ENCODE data around the gene CDK5.

Gene CDK5

DNA sequence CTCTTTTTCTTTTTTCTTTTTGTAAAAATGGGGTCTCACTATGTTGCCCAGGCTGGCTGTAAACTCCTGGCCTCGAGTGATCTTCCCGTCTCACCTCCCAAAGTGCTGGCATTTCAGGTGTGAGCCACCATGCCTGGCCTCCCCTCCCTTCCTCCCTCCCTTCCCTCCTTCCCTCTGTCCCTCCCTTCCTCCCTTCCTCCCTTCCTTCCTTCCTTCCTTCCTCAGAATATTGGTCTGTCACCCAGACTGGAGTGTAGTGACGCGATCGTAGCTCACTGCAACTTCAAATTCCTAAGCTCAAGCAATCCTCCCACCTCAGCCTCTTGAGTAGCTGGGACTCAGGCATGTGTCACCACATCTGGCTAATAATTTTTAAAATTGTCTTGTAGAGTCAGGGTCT lies 37.0 kb upstream of the CDK5 start:
- peaks cover 2% of the 10 kb centered on the region; the same call in 1 of the 2 replicates for H3K27me3 ChIP-seq (ENCODE audit: control insufficient read depth, insufficient read depth, low read length)
- H3K36me3 ChIP-seq (ENCODE audit: control insufficient read depth, insufficient read depth, low read length): 0 out of 2 replicates have a peak, but pooled peaks cover 5% of the 10 kb centered on the region
- no peak overlapping the region for H3K27ac ChIP-seq (ENCODE audit: low read depth, low read length)
- H3K9me3 ChIP-seq (ENCODE audit: control insufficient read depth, insufficient read depth, low read length): no peaks in the 10 kb centered on the region
- H3K9ac ChIP-seq (ENCODE audit: low read depth, low read length): no peak overlapping the region
- H3K4me1 ChIP-seq (ENCODE audit: control insufficient read depth, insufficient read depth, low read length): peaks cover 5% of the 10 kb centered on the region; the same call in 1 of the 2 replicates
- no peak overlapping the region for H3K4me3 ChIP-seq (ENCODE audit: low read depth, low read length)

DNA sequence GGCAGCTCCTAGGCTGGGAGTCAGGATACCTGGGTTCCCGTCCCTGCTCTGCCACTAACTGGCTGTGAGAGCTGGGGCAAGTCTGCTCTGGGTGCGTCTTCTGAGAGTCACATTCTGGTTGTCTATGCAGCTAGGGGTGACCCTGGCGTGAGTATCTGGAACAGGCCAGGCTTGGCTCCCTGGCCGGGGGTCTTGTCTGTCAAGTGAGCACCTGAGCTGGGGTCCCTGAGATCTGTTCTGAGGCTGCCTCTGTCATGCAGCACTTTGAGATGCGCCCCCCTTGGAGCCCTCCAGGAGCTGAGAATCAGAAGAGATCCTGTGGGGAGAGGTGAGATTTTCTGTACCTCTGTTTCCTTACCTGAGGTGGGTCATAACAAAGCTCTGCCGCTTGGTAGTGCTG lies 36.1 kb upstream of the CDK5 start:
- H3K27me3 ChIP-seq (ENCODE audit: control insufficient read depth, insufficient read depth, low read length): peaks cover 4% of the 10 kb centered on the region
- peaks cover 12% of the 10 kb centered on the region; the same call in 1 of the 2 replicates for H3K4me1 ChIP-seq (ENCODE audit: control insufficient read depth, insufficient read depth, low read length)
- no peaks in the 10 kb centered on the region for H3K9me3 ChIP-seq (ENCODE audit: control insufficient read depth, insufficient read depth, low read length)
- H3K4me3 ChIP-seq (ENCODE audit: low read depth, low read length): no peak overlapping the region
- H3K9ac ChIP-seq (ENCODE audit: low read depth, low read length): no peak overlapping the region
- 0 out of 2 replicates have a peak, but pooled peaks cover 5% of the 10 kb centered on the region for H3K36me3 ChIP-seq (ENCODE audit: control insufficient read depth, insufficient read depth, low read length)
- no peak overlapping the region for H3K27ac ChIP-seq (ENCODE audit: low read depth, low read length)

DNA sequence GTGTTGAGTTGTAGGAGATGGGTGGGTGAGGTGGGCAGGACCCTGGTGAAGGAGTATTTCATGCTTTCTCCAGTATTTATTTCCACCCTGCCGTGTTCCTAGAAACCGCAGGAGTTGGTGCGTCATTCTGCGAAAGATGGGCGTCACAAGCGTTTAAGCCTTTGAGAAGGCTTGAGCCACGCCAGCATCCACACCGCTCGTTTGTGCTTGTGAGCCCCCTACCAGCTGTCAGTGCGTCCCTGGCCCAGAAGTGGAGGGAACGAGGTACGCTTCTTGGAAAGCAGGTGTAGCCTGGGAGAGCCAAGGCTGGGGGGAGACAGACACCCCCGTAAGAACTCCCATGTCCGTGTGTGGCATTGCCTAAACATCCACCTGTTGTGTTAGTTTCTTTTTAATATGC lies 34.3 kb upstream of the CDK5 start:
- H3K4me3 ChIP-seq (ENCODE audit: low read depth, low read length): no peak overlapping the region
- H3K27me3 ChIP-seq (ENCODE audit: control insufficient read depth, insufficient read depth, low read length): peaks cover 21% of the 10 kb centered on the region
- no peak overlapping the region for H3K9ac ChIP-seq (ENCODE audit: low read depth, low read length)
- peaks cover 23% of the 10 kb centered on the region for H3K4me1 ChIP-seq (ENCODE audit: control insufficient read depth, insufficient read depth, low read length)
- 0 out of 2 replicates have a peak, but pooled peaks cover 5% of the 10 kb centered on the region for H3K36me3 ChIP-seq (ENCODE audit: control insufficient read depth, insufficient read depth, low read length)
- H3K27ac ChIP-seq (ENCODE audit: low read depth, low read length): no peak overlapping the region
- no peaks in the 10 kb centered on the region for H3K9me3 ChIP-seq (ENCODE audit: control insufficient read depth, insufficient read depth, low read length)

DNA sequence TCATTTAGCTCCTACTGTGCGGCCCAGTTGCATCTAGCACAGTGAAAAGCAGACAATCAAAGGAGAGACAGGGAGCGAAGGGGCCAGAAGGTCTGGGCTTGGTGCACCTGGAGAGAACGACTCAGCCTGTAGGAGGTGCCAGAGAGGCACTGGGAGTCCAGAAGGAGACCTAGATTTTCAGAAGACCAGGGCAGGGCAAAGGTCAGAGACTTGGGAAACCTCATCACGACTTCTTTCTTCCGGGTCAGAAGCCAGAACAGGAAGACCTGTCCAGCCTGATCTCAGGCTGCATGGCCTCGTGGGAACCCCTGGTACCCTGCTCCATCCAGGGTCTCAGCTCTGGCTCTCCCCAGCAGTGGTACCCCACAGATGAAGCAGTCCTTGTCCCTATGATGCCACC lies 33.7 kb upstream of the CDK5 start:
- 0 out of 2 replicates have a peak, but pooled peaks cover 5% of the 10 kb centered on the region for H3K36me3 ChIP-seq (ENCODE audit: control insufficient read depth, insufficient read depth, low read length)
- H3K4me1 ChIP-seq (ENCODE audit: control insufficient read depth, insufficient read depth, low read length): peaks cover 23% of the 10 kb centered on the region
- H3K9ac ChIP-seq (ENCODE audit: low read depth, low read length): no peak overlapping the region
- peaks cover 23% of the 10 kb centered on the region for H3K27me3 ChIP-seq (ENCODE audit: control insufficient read depth, insufficient read depth, low read length)
- no peak overlapping the region for H3K27ac ChIP-seq (ENCODE audit: low read depth, low read length)
- no peaks in the 10 kb centered on the region for H3K9me3 ChIP-seq (ENCODE audit: control insufficient read depth, insufficient read depth, low read length)
- no peak overlapping the region for H3K4me3 ChIP-seq (ENCODE audit: low read depth, low read length)

DNA sequence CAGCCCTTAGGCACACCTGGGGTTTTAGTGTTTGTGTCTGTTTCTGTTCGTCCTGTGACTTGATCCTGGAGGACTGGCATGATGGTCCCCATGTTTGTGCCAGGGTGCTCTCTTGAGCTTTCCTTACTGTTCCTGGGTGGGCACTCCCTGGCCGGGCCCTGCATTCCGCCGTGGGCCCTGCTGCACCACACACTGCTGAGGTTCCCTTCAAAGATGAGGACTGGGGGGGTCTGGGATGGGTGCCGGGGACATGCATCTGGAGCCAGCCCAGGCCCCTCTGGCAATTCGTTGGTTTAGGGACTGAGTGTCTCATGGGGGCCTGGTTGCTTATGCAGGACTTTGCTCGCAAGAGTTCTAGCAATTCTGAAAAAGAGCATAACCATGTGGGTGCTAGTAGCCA lies 33.3 kb upstream of the CDK5 start:
- Histone ChIP-seq H3K4me3 (ENCODE audit: low read depth, low read length) (no peak overlapping the region), H3K36me3 (ENCODE audit: control insufficient read depth, insufficient read depth, low read length) (0 out of 2 replicates have a peak, but pooled peaks cover 3% of the 10 kb centered on the region), H3K4me1 (ENCODE audit: control insufficient read depth, insufficient read depth, low read length) (peaks cover 23% of the 10 kb centered on the region), H3K9me3 (ENCODE audit: control insufficient read depth, insufficient read depth, low read length) (no peaks in the 10 kb centered on the region), H3K27me3 (ENCODE audit: control insufficient read depth, insufficient read depth, low read length) (peaks cover 23% of the 10 kb centered on the region), H3K9ac (ENCODE audit: low read depth, low read length) (no peak overlapping the region), H3K27ac (ENCODE audit: low read depth, low read length) (no peak overlapping the region)

DNA sequence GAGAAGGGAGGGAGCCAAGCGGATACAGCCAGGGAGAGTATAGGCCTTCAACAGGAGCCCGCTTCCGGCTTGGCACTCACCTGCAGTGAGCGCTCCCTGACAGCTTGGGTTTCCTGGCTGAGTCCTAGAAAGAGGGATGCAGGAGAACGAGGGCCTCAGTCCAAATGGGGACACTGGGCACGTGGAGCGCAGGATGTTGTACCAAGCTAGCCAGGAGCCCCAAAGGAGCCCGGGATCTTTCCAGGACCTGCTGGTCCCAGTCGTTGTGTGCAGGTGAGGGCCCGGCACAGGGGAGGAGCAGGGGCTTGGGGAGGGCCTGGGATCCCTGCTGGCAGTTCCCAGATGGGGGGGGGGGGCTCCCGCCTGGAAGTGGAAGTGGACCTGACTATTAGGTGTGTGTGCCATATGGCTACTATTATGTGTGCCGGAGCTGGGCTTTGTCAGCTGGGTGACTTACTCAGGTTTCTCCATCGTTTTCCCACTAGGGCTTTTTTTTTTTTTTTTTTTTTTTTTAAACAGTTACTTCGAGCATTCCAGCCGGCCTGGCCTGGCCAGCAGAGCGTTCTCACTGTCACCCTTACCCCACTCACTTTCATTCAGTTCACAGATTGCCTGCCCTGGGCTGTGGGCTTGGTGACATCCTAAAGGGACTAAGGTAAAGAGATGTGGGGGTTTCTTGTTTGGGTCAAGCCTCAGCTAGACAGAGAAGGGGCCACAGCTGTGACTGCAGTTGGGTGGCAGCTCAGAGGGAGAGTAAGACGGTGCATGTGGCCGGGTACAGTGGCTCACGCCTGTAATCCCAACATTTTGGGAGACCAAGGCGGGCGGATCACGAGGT lies 32.4 kb upstream of the CDK5 start:
- Histone ChIP-seq H3K9me3 (ENCODE audit: control insufficient read depth, insufficient read depth, low read length) (no peaks in the 10 kb centered on the region), H3K4me3 (ENCODE audit: low read depth, low read length) (no peak overlapping the region), H3K4me1 (ENCODE audit: control insufficient read depth, insufficient read depth, low read length) (peaks cover 28% of the 10 kb centered on the region), H3K27ac (ENCODE audit: low read depth, low read length) (peak overlapping the region; percentile 57), H3K36me3 (ENCODE audit: control insufficient read depth, insufficient read depth, low read length) (0 out of 2 replicates have a peak, but pooled peaks cover 3% of the 10 kb centered on the region), H3K27me3 (ENCODE audit: control insufficient read depth, insufficient read depth, low read length) (peaks cover 25% of the 10 kb centered on the region), H3K9ac (ENCODE audit: low read depth, low read length) (no peak overlapping the region)

DNA sequence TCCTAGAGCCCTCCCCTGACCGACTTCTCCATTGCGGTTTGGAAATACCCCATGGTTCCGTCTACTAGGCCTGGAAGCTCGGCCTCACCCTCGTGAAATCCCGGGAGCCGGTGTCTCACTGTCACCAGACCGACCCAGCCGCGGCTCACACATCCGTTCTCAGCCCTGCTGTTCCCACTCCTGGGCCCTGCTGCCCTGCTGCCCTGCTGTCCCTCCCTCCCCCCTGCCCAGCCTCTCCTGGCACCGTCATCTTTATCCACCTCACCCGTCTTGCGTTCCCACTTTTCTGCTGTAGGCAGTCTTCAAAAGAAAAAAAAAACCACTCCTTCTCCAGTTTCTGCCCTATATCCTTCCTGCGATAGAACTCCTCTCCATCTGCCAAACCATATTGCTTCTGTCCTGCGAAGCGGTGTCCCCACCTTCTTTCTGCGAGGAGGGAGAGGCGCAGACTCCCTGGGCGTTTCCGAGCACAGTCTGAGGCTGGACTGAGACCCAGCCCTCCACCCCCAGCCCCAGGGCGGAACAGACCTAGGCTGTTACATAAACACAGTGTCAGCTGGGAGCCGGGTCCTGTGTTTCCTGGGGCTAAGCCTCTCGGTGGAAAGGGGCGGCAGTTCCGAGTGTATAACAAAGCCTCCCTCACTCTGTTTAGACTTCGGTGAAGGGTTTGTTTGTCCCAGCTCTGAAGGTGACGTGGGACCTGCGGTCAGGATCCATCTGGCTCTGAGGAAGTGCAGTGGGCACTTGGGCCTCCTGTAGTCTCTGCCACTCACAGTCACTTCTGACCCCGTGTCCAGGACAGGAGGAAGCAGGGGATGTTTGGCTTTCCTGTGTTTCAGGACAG lies 31.4 kb upstream of the CDK5 start:
- H3K4me3 ChIP-seq (ENCODE audit: low read depth, low read length): peak overlapping the region; percentile 80
- 0 out of 2 replicates have a peak, but pooled peaks cover 3% of the 10 kb centered on the region for H3K36me3 ChIP-seq (ENCODE audit: control insufficient read depth, insufficient read depth, low read length)
- H3K9me3 ChIP-seq (ENCODE audit: control insufficient read depth, insufficient read depth, low read length): no peaks in the 10 kb centered on the region
- no peak overlapping the region for H3K9ac ChIP-seq (ENCODE audit: low read depth, low read length)
- H3K27ac ChIP-seq (ENCODE audit: low read depth, low read length): peak overlapping the region; percentile 57
- peaks cover 33% of the 10 kb centered on the region for H3K27me3 ChIP-seq (ENCODE audit: control insufficient read depth, insufficient read depth, low read length)
- peaks cover 31% of the 10 kb centered on the region for H3K4me1 ChIP-seq (ENCODE audit: control insufficient read depth, insufficient read depth, low read length)

DNA sequence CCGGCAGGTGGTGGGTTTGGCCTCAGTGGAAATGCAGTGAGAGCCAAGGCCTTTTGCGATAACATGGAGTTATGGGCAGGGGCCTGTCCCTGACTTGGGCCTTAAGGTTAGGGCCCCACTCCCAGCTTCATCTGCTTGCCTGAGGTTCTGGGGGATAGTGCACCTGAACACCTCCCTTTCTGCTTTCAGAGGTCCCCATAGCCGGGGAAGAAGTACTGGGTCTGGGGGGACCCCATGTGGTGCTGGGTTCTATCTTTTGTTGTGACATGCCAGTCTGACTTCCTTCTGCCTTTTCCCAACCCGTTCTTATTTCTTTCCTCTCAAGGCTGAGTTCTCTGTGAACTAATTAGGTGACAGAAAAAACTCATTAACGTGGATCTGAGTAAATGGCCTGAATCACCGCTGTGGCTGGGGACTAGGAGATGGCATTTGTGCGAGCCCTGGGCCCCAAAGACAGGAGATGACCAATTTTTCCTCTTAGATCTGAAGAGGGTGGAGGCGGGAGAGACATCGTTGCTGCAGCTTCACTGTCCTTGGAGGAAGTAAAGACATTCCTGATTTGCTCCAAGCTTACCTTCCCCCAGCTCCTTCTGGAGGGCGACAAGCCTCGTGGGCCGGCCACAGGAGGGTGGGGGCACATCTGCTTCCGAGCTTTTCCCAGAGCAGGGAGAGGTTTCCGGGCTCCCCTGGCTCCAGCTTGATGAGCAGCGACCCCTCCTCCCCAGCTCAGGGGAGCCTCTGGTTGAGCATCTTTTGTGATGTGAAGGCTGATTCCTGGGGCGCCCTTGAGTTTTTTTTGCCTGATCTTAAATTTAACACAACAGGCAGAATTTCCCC lies 30.5 kb upstream of the CDK5 start:
- peak overlapping the region; percentile 80 for H3K4me3 ChIP-seq (ENCODE audit: low read depth, low read length)
- peaks cover 34% of the 10 kb centered on the region for H3K4me1 ChIP-seq (ENCODE audit: control insufficient read depth, insufficient read depth, low read length)
- 0 out of 2 replicates have a peak, but pooled peaks cover 3% of the 10 kb centered on the region for H3K36me3 ChIP-seq (ENCODE audit: control insufficient read depth, insufficient read depth, low read length)
- H3K27ac ChIP-seq (ENCODE audit: low read depth, low read length): peak overlapping the region; percentile 57
- H3K9me3 ChIP-seq (ENCODE audit: control insufficient read depth, insufficient read depth, low read length): no peaks in the 10 kb centered on the region
- H3K27me3 ChIP-seq (ENCODE audit: control insufficient read depth, insufficient read depth, low read length): peaks cover 37% of the 10 kb centered on the region
- H3K9ac ChIP-seq (ENCODE audit: low read depth, low read length): no peak overlapping the region

DNA sequence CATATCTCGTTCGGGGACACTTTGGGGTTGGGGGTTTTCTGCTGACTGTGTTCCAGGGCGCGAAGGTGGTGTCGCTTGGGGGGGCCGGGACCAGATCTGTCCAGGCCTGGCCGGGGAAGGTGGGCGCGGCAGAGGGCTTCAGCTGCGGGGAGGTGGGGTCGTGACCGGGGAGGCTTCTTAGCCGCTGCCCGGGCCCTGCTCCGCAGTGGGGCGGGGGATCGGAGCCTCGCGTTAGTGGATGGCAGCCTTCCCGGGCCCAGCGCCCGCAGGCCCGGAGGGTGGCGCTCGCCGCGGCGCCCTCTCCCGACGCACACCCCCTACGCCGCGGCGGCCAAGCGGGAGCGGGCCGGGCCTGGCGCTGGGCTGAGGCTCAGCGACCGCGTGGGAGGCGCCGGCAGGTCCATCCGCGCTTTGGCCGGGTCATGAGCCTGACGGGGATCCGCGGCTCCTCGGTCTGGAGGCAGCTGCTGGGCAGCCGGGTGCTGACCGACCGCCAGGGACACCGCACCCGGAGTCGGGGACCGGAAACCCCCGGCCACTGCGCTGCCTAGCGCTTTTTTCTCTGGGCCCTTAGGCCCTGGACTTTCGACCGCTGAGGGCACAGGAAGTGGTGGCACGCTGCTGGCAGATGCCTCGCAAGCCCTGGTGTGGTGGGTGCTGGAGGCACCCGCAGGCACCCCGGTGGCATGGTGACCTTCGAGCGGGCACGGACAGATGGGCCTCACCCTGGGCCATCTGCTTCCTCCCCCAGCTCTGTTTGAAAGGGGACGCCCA lies 29.7 kb upstream of the CDK5 start:
- no peak overlapping the region for H3K27ac ChIP-seq (ENCODE audit: low read depth, low read length)
- peaks cover 37% of the 10 kb centered on the region for H3K27me3 ChIP-seq (ENCODE audit: control insufficient read depth, insufficient read depth, low read length)

More for the DNA sequence above, 29.7 kb upstream of the CDK5 start:
- H3K4me3 ChIP-seq (ENCODE audit: low read depth, low read length): peak overlapping the region; percentile 80
- H3K36me3 ChIP-seq (ENCODE audit: control insufficient read depth, insufficient read depth, low read length): 0 out of 2 replicates have a peak, but pooled peaks cover 1% of the 10 kb centered on the region
- no peaks in the 10 kb centered on the region for H3K9me3 ChIP-seq (ENCODE audit: control insufficient read depth, insufficient read depth, low read length)
- peaks cover 37% of the 10 kb centered on the region for H3K4me1 ChIP-seq (ENCODE audit: control insufficient read depth, insufficient read depth, low read length)
- H3K9ac ChIP-seq (ENCODE audit: low read depth, low read length): peak overlapping the region; percentile 30; the same call in 1 of the 2 replicates
